GM21447 (cell line): ENCODE measurements around the gene SLC22A17.
"Not testable (repeated sequence)": the region's sequence is repeated elsewhere in the genome, so short reads cannot be mapped to it uniquely, and the experiment has no call there.

Experiments used
- ATAC-seq: cut with Tn5 transposase; IDR thresholded peaks from one replicate; pipeline ENCODE4 v1.9.1; 2021; ENCODE audit not compliant: unreplicated experiment

Gene SLC22A17

DNA sequence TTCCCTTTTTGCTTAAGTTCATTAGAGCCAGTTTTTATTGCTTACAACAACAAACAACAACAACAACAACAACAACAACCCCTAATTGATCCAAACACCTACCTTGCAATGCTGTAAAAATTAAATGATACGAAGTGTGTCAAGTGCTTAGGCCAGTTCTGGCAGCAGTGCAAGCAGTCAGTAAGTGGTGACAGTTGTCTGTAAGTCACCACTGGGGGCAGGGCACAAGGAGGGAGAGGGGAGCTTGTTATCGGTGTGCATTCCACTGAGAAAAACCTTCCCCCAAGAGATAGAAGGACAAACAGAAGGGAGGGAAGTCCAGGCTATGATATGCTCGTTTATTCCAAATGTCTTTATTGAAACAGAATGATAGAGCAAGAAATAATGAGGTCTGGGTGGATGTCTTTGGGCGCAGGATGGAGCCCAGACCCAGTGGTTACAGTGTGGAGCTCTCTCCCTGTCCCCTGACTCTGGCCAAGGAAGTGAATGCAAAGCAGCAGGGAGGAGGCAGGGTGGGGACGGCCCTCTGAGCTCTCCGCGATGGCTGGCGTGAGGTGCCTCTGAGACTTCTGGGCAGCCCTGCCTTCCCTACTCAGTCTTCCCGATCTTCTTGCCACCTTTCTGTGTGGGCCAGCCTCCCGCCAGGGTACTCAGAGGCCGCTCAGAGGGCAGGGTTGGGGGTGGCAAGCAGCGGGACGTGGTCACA, 6.5 kb downstream of the SLC22A17 start:
- ATAC-seq, result no peak

GRCh38 chr14:23344481-23344880, 8.2 kb downstream of the SLC22A17 start:
- ATAC-seq, result no peak

- no peak for ATAC-seq
These were observed 13.0 kb downstream of the SLC22A17 start for GRCh38 chr14:23339506-23340268.

GRCh38 chr14:23335623-23336022, 17.1 kb downstream of the SLC22A17 start:
- no peak for ATAC-seq

- no peak for ATAC-seq
These were observed 24.5 kb downstream of the SLC22A17 start for GRCh38 chr14:23327947-23328744.

DNA sequence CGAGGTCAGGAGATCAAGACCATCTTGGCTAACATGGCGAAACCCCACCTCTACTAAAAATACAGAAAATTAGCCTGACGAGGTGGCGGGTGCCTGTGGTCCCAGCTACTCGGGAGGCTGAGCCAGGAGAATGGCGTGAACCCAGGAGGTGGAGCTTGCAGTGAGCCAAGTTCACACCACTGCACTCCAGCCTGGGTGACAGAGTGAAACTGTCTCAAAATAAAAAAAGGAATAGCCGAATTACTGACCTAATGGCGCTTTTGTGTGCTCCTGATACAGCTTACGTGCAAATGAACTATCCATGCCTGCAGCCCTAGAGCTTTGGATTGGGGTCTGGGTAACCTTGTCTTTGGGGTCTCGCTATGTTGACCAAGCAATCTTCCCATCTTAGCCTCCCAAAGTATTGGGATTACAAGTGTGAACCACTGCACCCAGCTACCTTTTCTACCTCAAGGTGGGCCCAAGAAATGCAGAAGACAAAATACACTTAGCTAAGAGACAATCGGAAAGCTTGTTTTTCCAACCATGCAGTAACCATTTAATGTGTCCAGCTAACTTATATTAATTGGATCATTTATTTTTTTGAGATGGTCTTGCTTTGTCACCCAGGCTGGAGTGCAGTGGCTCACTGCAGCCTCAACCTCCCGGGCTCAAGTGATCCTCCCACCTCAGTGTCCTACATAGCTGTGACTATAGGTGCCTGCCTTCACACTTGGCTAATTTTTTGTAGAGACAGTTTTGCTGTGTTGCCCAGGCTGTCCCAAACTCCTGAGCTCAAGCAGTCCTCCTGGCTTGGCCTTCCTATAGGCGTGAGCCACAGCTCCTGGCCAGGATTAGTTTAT, 26.0 kb downstream of the SLC22A17 start:
- no peak for ATAC-seq

DNA sequence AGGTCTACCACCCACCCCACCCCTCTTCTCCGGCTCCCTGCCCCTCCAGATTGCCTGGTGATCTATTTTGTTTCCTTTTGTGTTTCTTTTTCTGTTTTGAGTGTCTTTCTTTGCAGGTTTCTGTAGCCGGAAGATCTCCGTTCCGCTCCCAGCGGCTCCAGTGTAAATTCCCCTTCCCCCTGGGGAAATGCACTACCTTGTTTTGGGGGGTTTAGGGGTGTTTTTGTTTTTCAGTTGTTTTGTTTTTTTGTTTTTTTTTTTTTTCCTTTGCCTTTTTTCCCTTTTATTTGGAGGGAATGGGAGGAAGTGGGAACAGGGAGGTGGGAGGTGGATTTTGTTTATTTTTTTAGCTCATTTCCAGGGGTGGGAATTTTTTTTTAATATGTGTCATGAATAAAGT, 26.9 kb downstream of the SLC22A17 start:
- ATAC-seq, result not testable (repeated sequence)

DNA sequence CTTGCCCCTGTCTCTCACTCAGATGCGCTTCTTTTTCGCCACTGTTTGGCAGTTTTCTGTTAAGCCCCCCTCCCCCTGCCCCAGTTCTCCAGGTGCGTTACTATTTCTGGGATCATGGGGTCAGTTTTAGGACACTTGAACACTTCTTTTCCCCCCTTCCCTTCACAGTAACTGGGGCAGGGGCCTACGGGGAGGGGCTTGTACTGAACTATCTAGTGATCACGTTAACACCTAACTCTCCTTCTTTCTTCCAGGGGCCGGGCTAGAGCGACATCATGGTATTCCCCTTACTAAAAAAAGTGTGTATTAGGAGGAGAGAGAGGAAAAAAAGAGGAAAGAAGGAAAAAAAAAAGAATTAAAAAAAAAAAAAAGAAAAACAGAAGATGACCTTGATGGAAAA, 27.7 kb downstream of the SLC22A17 start:
- no peak for ATAC-seq

DNA sequence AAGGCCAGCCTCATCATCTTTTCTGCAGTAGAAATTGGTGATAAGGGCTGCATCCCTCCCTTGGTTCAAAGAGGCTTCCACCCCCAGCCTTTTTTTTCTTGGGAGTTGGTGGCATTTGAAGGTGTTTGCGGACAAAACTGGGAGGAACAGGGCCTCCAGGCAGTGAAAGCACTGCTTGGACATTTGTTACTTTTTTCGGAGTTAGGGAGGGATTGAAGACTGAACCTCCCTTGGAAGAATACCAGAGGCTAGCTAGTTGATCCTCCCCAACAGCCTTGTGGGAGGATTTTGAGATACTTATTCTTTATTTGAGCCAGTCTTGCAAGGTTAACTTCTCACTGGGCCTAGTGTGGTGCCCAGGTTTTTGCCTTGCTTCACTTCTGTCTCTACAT, 28.2 kb downstream of the SLC22A17 start:
- ATAC-seq, result no peak

- no peak for ATAC-seq
These were observed 28.7 kb downstream of the SLC22A17 start for GRCh38 chr14:23323838-23324454.

GRCh38 chr14:23322568-23323517, 29.8 kb downstream of the SLC22A17 start:
- ATAC-seq, result no peak

DNA sequence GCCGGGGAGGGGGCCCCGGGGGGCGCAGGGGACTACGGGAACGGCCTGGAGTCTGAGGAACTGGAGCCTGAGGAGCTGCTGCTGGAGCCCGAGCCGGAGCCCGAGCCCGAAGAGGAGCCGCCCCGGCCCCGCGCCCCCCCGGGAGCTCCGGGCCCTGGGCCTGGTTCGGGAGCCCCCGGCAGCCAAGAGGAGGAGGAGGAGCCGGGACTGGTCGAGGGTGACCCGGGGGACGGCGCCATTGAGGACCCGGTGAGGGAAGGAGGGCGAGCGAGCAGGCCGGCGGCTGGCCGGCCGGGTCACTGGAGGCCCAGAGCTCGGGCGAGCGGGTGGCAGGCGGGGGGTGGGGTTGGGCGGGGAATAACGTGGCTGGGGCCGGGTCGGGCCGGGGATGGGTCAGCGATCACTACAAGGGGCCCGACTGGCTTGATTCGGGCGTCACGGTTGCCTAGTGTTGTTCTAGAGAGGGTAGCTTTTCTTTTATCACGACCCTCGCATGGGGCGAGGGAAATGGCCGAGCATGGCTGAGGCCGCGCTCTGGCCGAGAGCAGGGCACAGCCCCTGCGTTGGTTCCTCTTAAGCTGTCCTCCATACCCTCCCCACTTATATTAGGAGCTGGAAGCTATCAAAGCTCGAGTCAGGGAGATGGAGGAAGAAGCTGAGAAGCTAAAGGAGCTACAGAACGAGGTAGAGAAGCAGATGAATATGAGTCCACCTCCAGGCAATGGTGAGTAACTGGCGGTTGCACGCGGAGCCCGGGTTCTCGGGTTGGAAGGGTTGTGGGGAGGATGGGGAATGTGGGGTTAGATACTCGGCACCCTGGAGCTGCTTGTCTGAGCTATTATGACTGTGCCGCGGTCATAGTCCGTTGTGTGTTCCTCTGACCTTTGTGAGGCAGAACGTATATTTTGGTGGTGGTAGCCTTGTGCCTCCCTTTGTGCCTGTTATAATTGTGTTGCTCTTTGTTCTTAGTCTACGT, 30.8 kb downstream of the SLC22A17 start:
- ATAC-seq, result peak; percentile 5

- ATAC-seq, result peak; percentile 89
These were observed 31.8 kb downstream of the SLC22A17 start, which contains the start of gene PABPN1 for GRCh38 chr14:23320584-23321571. Gene PABPN1 (plus strand): TSS chr14:23321457. CDS start chr14:23321470, 13 bp downstream.

GRCh38 chr14:23319746-23320583, 32.7 kb downstream of the SLC22A17 start:
- ATAC-seq, result no peak

- no peak for ATAC-seq
These were observed 36.4 kb downstream of the SLC22A17 start for GRCh38 chr14:23316300-23316699.

DNA sequence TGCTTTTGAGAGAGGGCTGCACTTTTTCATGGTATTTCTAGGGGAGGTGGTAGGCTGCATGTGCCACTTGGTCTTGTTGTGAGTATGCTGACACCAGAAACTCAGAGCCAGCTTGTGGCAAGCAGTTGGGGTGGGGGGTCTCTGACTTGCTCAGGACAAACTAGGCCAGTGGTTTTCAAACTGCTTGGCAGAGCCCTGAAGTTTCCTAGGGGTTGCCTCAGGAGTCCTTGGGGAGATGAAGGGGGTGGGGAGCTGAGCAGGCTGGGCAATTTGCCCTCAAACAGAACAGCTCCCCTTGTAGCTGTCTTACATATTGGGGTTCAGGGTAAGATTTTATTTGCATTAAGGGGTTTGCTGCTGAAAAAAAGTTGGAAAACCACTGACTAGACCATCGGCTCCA, 42.1 kb downstream of the SLC22A17 start:
- no peak for ATAC-seq
